CD4-positive, alpha-beta T cell (primary cell): ENCODE data around the gene PKNOX2. TPM values are rescaled to one million over a fixed set of nuclear protein-coding genes. Genes with fewer than 3 reads are reported as not detected.

Experiments
- ATAC-seq: fragments of 200-7000 bp; cut with Tn5 transposase; one replicate; pipeline ENCODE4 v1.10.0; 2022; ENCODE audit warnings: mild to moderate bottlenecking; ENCODE audit not compliant: poor library complexity
- CTCF ChIA-PET: fragments of 350-600 bp; sonication (Branson Sonifier 250); formaldehyde crosslinking; loops from one replicate; lab custom pipeline; 2021; ENCODE audit warnings: antibody characterized with exemption, inconsistent platforms; lab: Charles Lee
- POLR2A ChIA-PET: fragments of 350-600 bp; sonication (Branson Sonifier 250); formaldehyde crosslinking; loops from one replicate; lab custom pipeline; 2021; ENCODE audit warnings: antibody characterized with exemption, inconsistent platforms; lab: Charles Lee
- DNase-seq, 14 experiments: peaks; one replicate each; pipeline ENCODE4 v3.0.0-alpha.2; 2013 to 2020; ENCODE audit warnings: mixed read lengths in 2 of 14
- H3K27ac ChIP-seq, 2 donors: one replicate each; pipeline versions ENCODE4 v1.5.1 to v1.7.0; 2013; ENCODE audit warnings: low read length in 2 of 2, low read depth in 1 of 2, mild to moderate bottlenecking in 1 of 2
- H3K27me3 ChIP-seq, 2 experiments: 1 replicate in 1 of 2; 2 replicates in 1 of 2; pipeline versions ENCODE4 v1.6.1 to v1.7.0; 2013; ENCODE audit warnings: low read length in 2 of 2, control low read depth in 1 of 2, mild to moderate bottlenecking in 1 of 2, moderate library complexity in 1 of 2; ENCODE audit not compliant: insufficient read depth in 2 of 2, control insufficient read depth in 1 of 2
- H3K36me3 ChIP-seq: one replicate; pipeline ENCODE4 v1.6.1; 2013; ENCODE audit warnings: low read length, control low read depth; ENCODE audit not compliant: insufficient read depth
- H3K4me1 ChIP-seq: one replicate; pipeline ENCODE4 v1.6.1; 2013; ENCODE audit warnings: low read length, control low read depth; ENCODE audit not compliant: insufficient read depth
- H3K4me3 ChIP-seq: one replicate; pipeline ENCODE4 v1.5.1; 2013; ENCODE audit warnings: mild to moderate bottlenecking, low read length, moderate library complexity
- H3K9me3 ChIP-seq, 2 experiments: 1 replicate in 1 of 2; 2 replicates in 1 of 2; pipeline versions ENCODE4 v1.6.1 to v1.7.0; 2013; ENCODE audit warnings: low read length in 2 of 2, mild to moderate bottlenecking in 2 of 2, control low read depth in 1 of 2, moderate library complexity in 1 of 2; ENCODE audit not compliant: control insufficient read depth in 1 of 2, insufficient read depth in 1 of 2
- H3K27ac Mint-ChIP-seq: one replicate; pipeline ENCODE4 v1.8.0; 2020; ENCODE audit warnings: mixed read lengths
- H3K27me3 Mint-ChIP-seq: one replicate; pipeline ENCODE4 v1.8.0; 2021; ENCODE audit warnings: mixed read lengths
- H3K36me3 Mint-ChIP-seq: one replicate; pipeline ENCODE4 v1.8.0; 2021; ENCODE audit warnings: low read depth, mixed read lengths
- H3K4me1 Mint-ChIP-seq: one replicate; pipeline ENCODE4 v1.8.0; 2021; ENCODE audit warnings: low read depth, mixed read lengths
- H3K4me3 Mint-ChIP-seq: one replicate; pipeline ENCODE4 v1.8.0; 2020; ENCODE audit warnings: mild to moderate bottlenecking, mixed read lengths
- H3K9me3 Mint-ChIP-seq: one replicate; pipeline ENCODE4 v1.8.0; 2020; ENCODE audit warnings: mixed read lengths
- intact Hi-C, 2 experiments: fragments of 100-400 bp; cut with DNase I in 1 of 2; cut with micrococcal nuclease in 1 of 2; formaldehyde crosslinking; loops; one replicate each; pipeline versions ENCODE4 v1.15.1 to v1.9.0; 2023 to 2025; cut with DNase I, micrococcal nuclease
- total RNA-seq, 174 experiments: library from RNA in 2 of 174; stranded (reverse) in 2 of 174; gene quantifications; one replicate each; pipeline ENCODE4 v1.2.3 and lab custom pipeline; 2021 to 2026
- TF ChIP-seq, protein P1 (sequence below): fragments of 200-600 bp; IDR thresholded peaks from one replicate; pipeline ENCODE4 v1.8.0; 2022; ENCODE audit warnings: antibody characterized with exemption, mild to moderate bottlenecking

The PKNOX2 gene
- total RNA-seq, 2 experiments from 2014 or later, result not detected

DNA sequence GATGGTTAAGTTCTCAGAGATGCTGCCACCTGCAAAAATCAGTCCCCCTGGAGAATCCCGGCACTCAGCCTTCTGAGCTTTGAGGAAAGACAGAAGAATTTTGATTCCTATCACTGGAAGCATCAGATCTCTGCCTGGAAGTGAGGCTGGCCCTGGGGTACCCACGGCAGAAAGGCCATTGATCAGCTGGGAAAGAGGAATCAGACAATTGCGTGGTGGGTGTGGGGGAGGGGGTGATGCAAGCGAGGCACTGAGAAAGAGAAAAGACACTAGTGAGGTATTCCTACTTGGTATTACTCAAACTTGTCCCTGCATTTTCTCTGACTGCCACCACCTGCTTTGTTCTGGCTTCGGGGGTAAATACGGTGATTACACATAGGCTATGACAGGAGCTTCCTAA is 235.4 kb downstream of the PKNOX2 start:
- CTCF ChIA-PET, result no interaction called here
- Histone ChIP-seq H3K27me3 (peaks cover 7 to 10% of the 10 kb centered on the region in 2 experiments), H3K4me1 (peaks cover 4% of the 10 kb centered on the region), H3K9me3 (peaks cover 0 to 6% of the 10 kb centered on the region in 2 experiments), H3K36me3 (no peaks in the 10 kb centered on the region), H3K27ac (no peak overlapping the region), H3K4me3 (no peak overlapping the region)
- TF ChIP-seq, protein P1, sequence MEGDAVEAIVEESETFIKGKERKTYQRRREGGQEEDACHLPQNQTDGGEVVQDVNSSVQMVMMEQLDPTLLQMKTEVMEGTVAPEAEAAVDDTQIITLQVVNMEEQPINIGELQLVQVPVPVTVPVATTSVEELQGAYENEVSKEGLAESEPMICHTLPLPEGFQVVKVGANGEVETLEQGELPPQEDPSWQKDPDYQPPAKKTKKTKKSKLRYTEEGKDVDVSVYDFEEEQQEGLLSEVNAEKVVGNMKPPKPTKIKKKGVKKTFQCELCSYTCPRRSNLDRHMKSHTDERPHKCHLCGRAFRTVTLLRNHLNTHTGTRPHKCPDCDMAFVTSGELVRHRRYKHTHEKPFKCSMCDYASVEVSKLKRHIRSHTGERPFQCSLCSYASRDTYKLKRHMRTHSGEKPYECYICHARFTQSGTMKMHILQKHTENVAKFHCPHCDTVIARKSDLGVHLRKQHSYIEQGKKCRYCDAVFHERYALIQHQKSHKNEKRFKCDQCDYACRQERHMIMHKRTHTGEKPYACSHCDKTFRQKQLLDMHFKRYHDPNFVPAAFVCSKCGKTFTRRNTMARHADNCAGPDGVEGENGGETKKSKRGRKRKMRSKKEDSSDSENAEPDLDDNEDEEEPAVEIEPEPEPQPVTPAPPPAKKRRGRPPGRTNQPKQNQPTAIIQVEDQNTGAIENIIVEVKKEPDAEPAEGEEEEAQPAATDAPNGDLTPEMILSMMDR, result no peak
- no peaks in the 10 kb centered on the region for H3K9me3 Mint-ChIP-seq
- POLR2A ChIA-PET, result no interaction called here
- intact Hi-C loops, result loop anchor here in 1 of 2 experiments (10.0 kb wide), 1 partner anchor 445 kb away; the partner anchor contains the start of gene CCDC15
- no peak for ATAC-seq
- H3K36me3 Mint-ChIP-seq, result no peaks in the 10 kb centered on the region
- no peak overlapping the region for H3K27ac Mint-ChIP-seq
- no peak overlapping the region for H3K4me3 Mint-ChIP-seq
- DNase-seq, result no peak
- H3K27me3 Mint-ChIP-seq, result peaks cover 69% of the 10 kb centered on the region
- H3K4me1 Mint-ChIP-seq, result peaks cover 3% of the 10 kb centered on the region

DNA sequence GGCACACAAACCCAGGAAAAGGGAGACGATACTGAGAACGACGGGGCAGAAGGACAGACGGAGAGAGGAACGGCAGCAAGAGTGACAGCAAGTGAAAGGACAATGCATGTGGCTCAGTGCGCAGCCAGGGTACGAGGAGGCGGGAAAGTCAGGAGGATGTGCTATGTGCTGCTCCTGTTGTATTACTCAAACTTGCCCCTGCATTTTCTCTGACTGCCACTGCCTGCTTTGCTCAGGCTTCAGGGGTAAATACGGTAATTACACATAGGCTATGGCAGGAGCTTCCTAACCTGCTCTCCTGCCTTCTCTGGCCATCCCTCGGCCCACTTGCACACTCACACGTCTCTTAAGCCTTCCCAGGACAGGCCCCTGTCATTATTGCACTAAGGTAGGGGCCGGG is 236.7 kb downstream of the PKNOX2 start:
- Histone ChIP-seq H3K27me3 (peaks cover 12 to 20% of the 10 kb centered on the region in 2 experiments), H3K36me3 (no peaks in the 10 kb centered on the region), H3K9me3 (peaks cover 0 to 6% of the 10 kb centered on the region in 2 experiments), H3K4me1 (peaks cover 5% of the 10 kb centered on the region), H3K4me3 (no peak overlapping the region), H3K27ac (no peak overlapping the region)
- TF ChIP-seq, protein P1, result no peak
- peaks cover 76% of the 10 kb centered on the region for H3K27me3 Mint-ChIP-seq
- no peak overlapping the region for H3K4me3 Mint-ChIP-seq
- H3K9me3 Mint-ChIP-seq, result no peaks in the 10 kb centered on the region
- ATAC-seq (no peak), DNase-seq (no peak)
- no peaks in the 10 kb centered on the region for H3K36me3 Mint-ChIP-seq
- intact Hi-C loops, result loop anchor here in 1 of 2 experiments (10.0 kb wide), 1 partner anchor 446 kb away; the partner anchor contains the start of gene CCDC15
- ChIA-PET CTCF (no interaction called here), POLR2A (no interaction called here)
- no peak overlapping the region for H3K27ac Mint-ChIP-seq
- peaks cover 7% of the 10 kb centered on the region for H3K4me1 Mint-ChIP-seq

DNA sequence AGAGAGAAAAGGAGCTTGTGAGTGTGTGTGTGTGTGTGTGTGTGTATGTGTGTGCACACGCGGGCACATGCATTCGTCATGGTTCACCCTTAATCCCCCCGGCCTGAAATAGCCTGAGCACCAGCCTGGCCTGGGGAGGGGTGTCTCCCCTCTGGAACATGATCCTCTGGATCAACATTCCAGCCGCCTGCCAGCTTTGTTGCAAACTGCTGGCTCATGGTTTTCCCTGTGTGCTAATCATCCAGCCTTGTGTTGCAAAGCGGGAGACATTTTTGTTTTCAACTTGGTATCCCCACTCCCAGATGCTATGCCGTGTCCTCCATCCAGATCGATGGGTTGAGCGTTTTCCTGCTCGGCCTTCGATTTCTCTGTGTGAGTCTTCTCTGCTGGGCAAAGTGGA is 237.2 kb downstream of the PKNOX2 start:
- H3K4me3 Mint-ChIP-seq, result no peak overlapping the region
- peaks cover 14 to 20% of the 10 kb centered on the region in 2 experiments for H3K27me3 ChIP-seq
- H3K27ac ChIP-seq, result no peak overlapping the region
- peaks cover 0 to 6% of the 10 kb centered on the region in 2 experiments for H3K9me3 ChIP-seq
- TF ChIP-seq, protein P1, result no peak
- no peaks in the 10 kb centered on the region for H3K36me3 ChIP-seq
- H3K9me3 Mint-ChIP-seq, result no peaks in the 10 kb centered on the region
- H3K27me3 Mint-ChIP-seq, result peaks cover 78% of the 10 kb centered on the region
- ChIA-PET CTCF (no interaction called here), POLR2A (no interaction called here)
- H3K4me1 ChIP-seq, result peaks cover 5% of the 10 kb centered on the region
- no peak overlapping the region for H3K27ac Mint-ChIP-seq
- H3K4me1 Mint-ChIP-seq, result peaks cover 7% of the 10 kb centered on the region
- intact Hi-C loops, result loop anchor here in 1 of 2 experiments (10.0 kb wide), 1 partner anchor 447 kb away; the partner anchor contains the start of gene CCDC15
- no peak overlapping the region for H3K4me3 ChIP-seq
- no peaks in the 10 kb centered on the region for H3K36me3 Mint-ChIP-seq
- no peak for DNase-seq
- ATAC-seq, result no peak
